ENCODE data around the gene SEPTIN5.

Gene SEPTIN5

GRCh38 chr22:19749876-19750275 lies 35.6 kb downstream of the SEPTIN5 start:
- no peak for DNase-seq (ENCODE audit: low spot score)

DNA sequence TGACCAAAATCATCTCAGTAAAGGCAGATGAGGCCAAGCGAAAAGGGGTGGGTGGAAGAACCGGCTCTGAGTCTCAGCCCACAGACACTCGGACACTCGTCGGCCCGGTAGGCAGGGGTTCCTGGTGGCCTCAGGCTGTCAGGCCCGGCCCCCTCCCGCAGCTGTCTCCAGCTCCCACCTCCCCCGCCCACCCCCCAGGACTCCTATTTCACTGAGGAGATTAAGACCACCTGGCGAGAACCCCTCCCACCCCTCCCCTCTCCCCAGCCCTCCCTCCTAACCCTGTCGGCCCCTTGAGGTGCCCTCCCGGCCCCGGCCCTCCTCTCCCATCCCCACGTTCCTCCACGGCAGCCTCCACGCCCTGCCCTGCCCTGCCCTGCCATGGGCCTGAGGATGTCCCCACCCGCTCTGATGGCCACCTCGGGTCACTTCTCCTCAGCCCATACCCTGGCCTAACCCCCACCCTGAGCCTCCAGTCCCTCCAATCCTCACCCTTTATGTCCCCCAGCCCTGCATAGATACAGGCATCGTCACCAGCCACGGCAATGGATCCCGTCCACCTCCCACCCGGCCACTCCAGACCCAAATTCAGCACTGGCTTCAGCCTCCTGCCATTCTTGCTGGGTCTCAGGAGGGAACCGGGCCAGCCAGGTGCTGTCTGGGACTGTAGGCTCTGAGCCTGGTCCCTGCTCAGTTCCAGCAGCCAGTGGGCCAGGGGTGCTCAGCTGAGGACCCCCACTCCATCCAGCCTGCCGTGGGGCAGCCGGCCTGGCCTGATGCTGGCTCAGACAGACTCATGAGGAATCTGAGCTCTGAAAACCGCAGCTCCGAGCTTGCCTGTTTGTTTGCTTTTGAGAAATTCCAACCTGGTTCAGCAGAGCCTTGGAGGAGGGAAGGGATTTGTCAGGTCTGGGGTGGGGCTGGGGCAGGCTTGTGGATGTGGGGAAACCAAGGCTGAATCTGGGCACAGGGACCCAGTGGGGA lies 36.5 kb downstream of the SEPTIN5 start:
- DNase-seq (ENCODE audit: low spot score), result no peak

DNA sequence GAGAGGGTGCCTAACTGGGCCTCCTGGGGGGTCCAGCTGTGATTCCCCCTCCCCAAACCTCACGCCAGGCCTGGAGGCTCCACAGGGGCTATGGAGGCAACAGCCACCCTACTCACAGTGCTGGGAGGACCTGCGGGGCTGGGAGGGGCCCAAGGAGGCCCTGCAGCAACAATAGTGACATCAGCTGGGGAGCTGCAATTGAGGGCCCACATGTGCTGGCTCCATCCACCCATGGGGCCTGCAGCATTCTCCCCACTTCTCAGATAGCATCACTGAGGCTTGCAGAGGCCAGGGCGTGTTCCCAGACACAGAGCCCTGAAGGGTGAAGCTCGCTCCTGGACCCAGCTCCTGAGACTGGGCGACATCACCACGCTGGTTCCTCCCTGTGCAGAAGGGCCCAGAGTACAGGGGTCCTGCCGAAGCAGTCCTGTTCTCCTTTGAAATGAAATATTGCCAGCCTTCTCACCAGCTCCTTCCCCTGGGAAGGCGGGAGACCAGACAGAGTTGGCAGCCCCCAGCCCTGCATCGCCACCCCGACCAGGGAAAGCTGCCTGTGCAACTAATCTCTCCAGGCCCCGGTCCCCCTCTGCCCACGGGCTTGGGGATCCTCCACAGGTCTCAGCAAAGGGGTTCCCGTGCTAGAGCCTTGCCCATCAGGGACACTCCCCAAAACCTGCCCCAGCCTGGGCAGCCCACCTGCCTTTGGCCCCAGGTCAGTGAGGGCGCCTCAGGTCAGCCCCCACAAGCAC lies 37.4 kb downstream of the SEPTIN5 start:
- no peak for DNase-seq (ENCODE audit: low spot score)

DNA sequence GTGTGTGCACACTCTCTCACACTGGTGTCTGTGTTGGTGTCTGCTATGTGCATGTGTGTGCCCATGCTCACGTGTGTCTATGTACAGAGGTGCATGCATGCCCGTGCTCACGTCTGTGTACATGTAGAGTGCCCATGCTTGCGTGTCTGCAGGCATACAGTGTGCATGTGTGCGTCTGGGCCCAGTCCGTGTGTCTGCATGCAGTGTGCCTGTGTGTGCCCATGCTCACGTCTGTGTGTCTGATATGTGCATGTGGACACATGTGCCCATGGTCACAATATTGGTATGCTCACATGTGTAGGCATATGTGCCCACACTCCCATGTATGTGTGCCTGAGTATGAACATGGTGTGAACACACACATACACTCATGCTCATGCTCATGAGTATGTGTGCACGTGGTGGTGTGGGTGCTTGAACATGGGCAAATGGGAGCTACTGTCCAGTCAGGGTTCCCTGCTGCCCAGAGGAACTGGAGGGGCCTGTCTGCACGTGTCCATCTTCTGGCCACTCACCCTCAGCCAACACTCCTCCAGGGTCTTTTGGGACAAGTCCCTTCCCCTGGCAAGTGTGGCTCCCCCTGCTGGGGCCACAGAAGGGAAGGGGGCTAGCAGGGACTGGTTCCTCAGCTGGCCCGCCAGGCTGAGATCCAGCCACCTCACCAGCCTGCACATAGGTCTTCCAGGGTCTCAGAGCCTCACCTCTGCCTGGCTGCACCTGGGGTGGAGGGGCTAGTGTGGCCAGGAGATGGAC lies 39.0 kb downstream of the SEPTIN5 start:
- no peak for DNase-seq (ENCODE audit: low spot score)

- DNase-seq (ENCODE audit: low spot score), result no peak
These were observed 39.8 kb downstream of the SEPTIN5 start for GRCh38 chr22:19753996-19754700.

- no peak for DNase-seq (ENCODE audit: low spot score)
These were observed 40.4 kb downstream of the SEPTIN5 start for GRCh38 chr22:19754701-19755144.

DNA sequence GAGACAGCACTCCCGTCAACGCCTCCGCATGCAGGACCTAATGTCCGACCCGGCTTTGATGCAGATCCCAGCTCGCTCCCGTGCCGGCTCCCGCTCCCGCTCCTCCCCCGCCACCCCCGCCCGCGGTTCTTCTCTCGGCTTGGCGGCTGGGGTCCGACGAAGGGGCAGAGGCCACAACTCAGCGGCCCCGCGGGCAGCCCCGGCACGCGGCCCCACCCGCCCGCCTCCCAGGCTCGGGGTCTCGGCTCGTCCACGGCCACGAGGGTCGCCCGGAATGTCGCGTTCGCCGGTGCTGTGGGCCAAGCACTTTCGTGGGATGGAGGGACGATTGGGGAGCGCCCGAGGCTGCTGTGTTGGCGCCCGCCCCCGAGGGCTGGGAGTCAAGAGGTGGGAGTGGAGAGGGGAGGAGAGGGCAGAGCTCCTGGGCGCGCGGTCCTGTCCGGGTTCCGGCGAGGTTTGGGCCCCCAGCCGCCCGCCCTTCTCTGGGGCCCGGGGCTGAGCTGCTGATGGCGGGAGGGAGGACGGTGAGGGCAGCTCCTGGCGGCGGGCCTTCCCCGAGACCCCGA lies 40.9 kb downstream of the SEPTIN5 start:
- DNase-seq (ENCODE audit: low spot score), result no peak

DNA sequence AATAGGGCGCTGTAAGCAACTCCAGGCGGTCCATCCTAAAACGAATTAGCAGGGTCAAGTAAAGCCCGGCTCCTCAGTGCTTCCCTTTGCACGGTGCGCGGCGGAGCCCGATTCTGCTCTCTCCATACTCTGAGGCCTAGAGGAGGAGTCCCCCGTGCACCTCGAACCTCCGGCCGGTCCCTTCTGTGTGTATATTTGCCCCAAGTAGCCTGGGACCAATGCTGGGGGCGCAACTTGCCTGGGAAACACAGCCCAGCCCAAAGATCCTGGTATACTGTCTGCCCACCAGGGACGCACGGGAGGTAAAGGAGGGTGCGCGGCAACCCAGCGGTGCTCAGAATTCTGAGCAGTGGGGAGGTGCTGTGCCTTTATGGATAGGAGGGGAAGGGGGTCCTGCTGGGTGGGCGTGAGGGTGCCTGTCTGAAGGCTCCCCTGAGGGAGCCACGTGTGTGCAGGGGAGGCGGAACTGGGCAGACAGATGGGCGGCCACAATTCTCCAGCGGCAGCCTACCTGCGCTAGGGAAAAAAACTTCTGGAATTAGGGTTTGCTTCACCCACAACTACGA lies 41.5 kb downstream of the SEPTIN5 start:
- no peak for DNase-seq (ENCODE audit: low spot score)

DNA sequence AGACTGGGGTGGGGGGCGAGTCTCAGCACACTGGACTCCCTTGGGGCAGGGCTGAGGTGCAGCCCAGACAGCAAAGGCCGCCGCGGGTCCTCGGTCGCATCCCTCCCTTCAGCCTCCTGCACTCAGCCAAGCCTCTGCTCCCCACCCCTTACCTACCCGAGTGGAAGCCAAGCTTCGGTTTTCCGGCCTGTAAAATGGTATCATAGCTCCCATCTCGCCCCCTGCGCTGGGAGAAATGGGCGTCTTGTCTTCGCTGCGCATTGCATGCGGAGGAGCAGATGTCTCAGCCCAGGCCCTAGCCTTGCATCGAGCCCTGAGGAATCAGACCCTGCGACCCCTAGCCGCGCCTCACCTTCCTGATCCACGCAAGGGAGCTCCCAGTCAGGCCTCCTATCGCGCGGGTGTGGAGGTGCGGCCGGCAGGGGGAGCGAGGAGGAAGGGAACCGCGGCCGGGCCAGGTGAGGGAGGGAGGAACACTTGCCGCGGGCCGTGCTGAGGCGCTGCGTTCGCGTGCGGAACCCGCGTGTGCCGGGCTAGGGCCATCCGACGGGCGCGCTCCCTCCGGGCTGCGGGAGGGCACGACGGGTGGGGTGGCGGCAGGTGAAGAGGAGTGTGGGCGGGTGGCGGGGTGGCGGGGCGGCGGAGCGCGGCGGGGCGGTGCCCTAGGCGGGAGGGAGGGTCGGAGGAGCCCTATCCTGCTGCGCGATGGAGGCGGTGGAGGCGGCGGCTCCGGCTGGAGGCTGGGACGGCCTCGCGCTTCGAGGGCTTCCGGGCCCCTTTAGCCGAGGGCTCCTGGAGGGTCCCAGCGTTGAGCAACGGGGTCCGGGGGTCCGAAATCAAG lies 42.2 kb downstream of the SEPTIN5 start:
- peak; percentile 76 for DNase-seq (ENCODE audit: low spot score)

GRCh38 chr22:19757140-19757984 lies 43.1 kb downstream of the SEPTIN5 start:
- DNase-seq (ENCODE audit: low spot score), result no peak

DNA sequence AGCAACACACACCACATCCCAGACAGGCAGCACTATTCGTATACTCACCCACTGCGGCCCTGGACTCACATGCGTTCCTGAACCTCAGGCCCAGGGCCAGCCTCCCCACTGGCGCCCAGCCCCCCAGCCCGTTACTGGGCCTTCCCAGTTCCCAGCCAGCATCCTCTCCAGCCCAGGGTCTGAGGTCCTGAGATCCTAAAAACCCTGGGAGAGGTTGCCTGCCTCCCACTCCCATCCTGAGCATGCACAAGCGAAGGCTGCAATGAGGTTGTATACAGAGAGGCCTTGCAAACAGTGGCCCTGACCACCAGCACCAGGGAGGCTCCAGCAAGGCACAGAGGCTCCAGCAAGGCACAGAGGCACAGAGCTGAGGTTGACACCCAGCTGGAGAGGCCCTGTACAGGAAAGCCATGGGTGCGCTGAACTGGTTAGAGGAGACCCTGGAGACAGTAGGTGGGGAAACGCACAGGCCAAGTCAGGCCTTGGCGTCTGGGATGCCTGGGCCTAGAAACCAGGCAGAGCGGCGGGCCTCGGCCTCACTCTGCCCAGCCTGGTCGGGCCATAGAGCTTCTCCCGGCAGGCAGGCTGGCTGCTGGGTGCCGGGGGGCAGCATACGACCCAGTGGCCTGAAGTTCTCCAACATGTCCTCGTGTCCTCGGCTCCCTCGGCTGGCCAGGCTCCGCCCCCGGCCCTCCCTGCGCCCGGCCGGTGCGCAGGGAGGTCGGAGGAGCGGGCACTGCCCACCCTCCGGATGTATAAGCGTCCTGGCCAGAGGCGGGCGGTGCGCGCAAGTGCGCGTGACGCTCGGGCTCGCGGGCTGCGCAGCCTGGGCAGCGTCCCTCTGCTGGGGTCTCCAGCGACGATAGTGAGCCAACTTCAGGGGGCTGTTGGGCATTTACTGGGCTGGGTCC lies 43.9 kb downstream of the SEPTIN5 start:
- no peak for DNase-seq (ENCODE audit: low spot score)

GRCh38 chr22:19758896-19759426 lies 44.7 kb downstream of the SEPTIN5 start:
- no peak for DNase-seq (ENCODE audit: low spot score)

GRCh38 chr22:19759427-19760057 lies 45.2 kb downstream of the SEPTIN5 start:
- DNase-seq (ENCODE audit: low spot score), result no peak

GRCh38 chr22:19760058-19760950 lies 46.0 kb downstream of the SEPTIN5 start, which contains the start of gene TBX1:
Gene TBX1, plus strand, starts transcription at chr22:19760778. Its CDS starts 66 bp downstream, at chr22:19760844.
- DNase-seq (ENCODE audit: low spot score), result peak; percentile 58

- no peak for DNase-seq (ENCODE audit: low spot score)
These were observed 46.8 kb downstream of the SEPTIN5 start for GRCh38 chr22:19760951-19761724.

All from iPS-NIHi11 (cell line).